Ascending aorta (tissue), 2 donors: ENCODE measurements around the gene SPAG7. TPM values are rescaled to one million over a fixed set of nuclear protein-coding genes. Genes with fewer than 3 reads are reported as not detected.
A peak's percentile ranks its signal among the peaks of the same experiment; 100 is the strongest.

ENCODE experiments used
- DNase-seq, 2 donors: peaks; one replicate each; pipeline ENCODE4 v3.0.0-alpha.2; 2019; ENCODE audit warnings: low spot score in 2 of 2
- H3K27ac ChIP-seq, 2 donors: fragments of 200-600 bp; sonication (generic); one replicate each; pipeline ENCODE4 v1.5.1; 2016 to 2017; ENCODE audit warnings: mild to moderate bottlenecking in 1 of 2
- H3K27me3 ChIP-seq: fragments of 200-600 bp; sonication (generic); one replicate; pipeline ENCODE4 v1.5.1; 2017
- H3K36me3 ChIP-seq, 2 donors: fragments of 200-600 bp; sonication (generic); one replicate each; pipeline ENCODE4 v1.5.1; 2016
- H3K4me1 ChIP-seq, 2 donors: fragments of 200-600 bp; sonication (generic); one replicate each; pipeline ENCODE4 v1.5.1; 2016 to 2017; ENCODE audit warnings: mild to moderate bottlenecking in 1 of 2
- H3K4me3 ChIP-seq, 2 donors: fragments of 200-600 bp; sonication (generic); one replicate each; pipeline ENCODE4 v1.5.1; 2016 to 2017; ENCODE audit warnings: mild to moderate bottlenecking in 1 of 2
- H3K9me3 ChIP-seq, 2 donors: fragments of 200-600 bp; sonication (generic); one replicate each; pipeline ENCODE4 v1.5.1; 2016
- intact Hi-C: fragments of 100-400 bp; cut with DNase I; formaldehyde crosslinking; loops from one replicate; pipeline ENCODE4 v1.15.1; 2023
- total RNA-seq: library from RNA; depleted of rRNA; stranded (reverse); fragments of >200 nt; gene quantifications from one replicate; pipeline ENCODE4 v1.1.0, GENCODE V29; 2016
- TF ChIP-seq, protein P1 (sequence below), 3 experiments: fragments of 200-600 bp in 2 of 3; fragments of 450-650 bp in 1 of 3; sonication (generic) in 2 of 3; IDR thresholded peaks; one replicate each; pipeline ENCODE4 v1.5.1; 2016 to 2019; ENCODE audit warnings: antibody characterized with exemption in 3 of 3, mild to moderate bottlenecking in 1 of 3, moderate library complexity in 1 of 3

Gene SPAG7
- total RNA-seq, 1 donor from 2014 or later, result 4.9 TPM

DNA sequence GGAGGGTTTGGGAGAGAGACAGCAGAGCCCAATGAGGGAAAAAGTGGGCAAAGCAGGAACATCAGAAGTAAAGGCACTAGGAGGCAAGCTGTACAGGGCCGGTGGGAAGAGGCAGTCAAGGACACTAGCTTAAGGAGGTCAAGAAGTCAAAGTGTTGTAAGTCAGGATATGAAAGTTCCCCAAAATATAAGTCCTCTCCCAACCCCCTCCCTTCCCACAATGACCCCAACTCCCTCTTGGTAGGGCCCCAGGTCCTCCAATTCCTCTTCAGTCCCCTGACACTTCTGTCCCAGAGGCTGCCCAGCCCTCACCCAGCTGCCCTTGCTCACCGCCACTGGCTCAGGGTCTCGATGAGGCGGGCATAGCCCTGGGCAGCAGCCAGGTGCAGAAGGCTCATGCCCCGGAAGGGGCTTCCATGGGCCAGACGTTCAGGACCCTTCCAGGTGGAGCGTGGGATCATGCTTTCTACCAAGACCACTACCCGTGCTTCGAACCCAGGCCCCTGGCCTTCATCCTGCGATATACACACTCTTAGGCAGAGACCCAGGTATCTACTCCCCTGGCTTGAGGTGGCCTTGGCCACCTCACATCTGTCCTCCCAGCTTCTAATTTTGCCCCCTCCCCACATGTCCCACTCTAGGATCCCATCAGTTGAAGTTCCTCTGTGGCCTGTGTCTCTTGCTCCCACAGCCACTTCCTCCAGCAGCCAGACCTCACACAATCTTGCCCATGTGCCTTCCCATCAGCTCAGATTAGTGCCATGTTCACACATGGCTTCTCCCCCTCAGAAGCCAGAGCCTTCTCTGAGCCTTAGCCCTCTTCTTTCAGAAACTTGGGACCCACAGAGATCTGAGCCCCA is 5.9 kb upstream of the SPAG7 start:
- Histone ChIP-seq H3K27me3 (no peaks in the 10 kb centered on the region), H3K4me3 (no peak overlapping the region), H3K36me3 (peaks cover 46 to 74% of the 10 kb centered on the region in 2 donors), H3K4me1 (peaks cover 6 to 10% of the 10 kb centered on the region in 2 donors), H3K27ac (peak overlapping the region; percentile 47 to 48), H3K9me3 (no peaks in the 10 kb centered on the region)
- intact Hi-C loops, result no loop called here
- no peak for DNase-seq
- TF ChIP-seq, protein P1, sequence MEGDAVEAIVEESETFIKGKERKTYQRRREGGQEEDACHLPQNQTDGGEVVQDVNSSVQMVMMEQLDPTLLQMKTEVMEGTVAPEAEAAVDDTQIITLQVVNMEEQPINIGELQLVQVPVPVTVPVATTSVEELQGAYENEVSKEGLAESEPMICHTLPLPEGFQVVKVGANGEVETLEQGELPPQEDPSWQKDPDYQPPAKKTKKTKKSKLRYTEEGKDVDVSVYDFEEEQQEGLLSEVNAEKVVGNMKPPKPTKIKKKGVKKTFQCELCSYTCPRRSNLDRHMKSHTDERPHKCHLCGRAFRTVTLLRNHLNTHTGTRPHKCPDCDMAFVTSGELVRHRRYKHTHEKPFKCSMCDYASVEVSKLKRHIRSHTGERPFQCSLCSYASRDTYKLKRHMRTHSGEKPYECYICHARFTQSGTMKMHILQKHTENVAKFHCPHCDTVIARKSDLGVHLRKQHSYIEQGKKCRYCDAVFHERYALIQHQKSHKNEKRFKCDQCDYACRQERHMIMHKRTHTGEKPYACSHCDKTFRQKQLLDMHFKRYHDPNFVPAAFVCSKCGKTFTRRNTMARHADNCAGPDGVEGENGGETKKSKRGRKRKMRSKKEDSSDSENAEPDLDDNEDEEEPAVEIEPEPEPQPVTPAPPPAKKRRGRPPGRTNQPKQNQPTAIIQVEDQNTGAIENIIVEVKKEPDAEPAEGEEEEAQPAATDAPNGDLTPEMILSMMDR (IDR thresholded peaks at IDR 0.05), result no peak

DNA sequence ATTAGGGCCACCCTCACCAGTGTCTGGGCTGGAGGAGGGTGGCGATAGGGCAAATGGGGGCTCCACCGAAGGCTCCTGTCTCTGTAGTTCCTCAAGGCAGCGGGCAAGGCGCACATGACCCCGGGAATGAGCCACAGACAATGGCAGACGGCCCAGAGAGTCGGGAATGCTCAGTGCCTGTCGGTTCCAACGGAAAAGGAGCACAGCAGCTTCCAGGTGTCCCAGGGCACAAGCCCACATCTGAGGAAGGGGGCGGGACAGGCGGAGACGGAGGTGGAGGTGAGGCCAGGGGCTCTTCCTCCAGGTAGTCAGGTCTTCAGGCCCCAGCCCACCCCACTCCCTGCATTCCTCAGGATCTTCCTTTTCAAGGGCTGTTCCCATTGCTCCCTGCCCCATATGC is 5.1 kb upstream of the SPAG7 start:
- Histone ChIP-seq H3K4me1 (peaks cover 9 to 16% of the 10 kb centered on the region in 2 donors), H3K27me3 (no peaks in the 10 kb centered on the region), H3K9me3 (no peaks in the 10 kb centered on the region), H3K4me3 (no peak overlapping the region), H3K36me3 (peaks cover 38 to 66% of the 10 kb centered on the region in 2 donors), H3K27ac (peak overlapping the region in 1 of 2 donors; percentile 47)
- TF ChIP-seq, protein P1 (IDR thresholded peaks at IDR 0.05), result no peak
- intact Hi-C loops, result no loop called here
- DNase-seq, result no peak

DNA sequence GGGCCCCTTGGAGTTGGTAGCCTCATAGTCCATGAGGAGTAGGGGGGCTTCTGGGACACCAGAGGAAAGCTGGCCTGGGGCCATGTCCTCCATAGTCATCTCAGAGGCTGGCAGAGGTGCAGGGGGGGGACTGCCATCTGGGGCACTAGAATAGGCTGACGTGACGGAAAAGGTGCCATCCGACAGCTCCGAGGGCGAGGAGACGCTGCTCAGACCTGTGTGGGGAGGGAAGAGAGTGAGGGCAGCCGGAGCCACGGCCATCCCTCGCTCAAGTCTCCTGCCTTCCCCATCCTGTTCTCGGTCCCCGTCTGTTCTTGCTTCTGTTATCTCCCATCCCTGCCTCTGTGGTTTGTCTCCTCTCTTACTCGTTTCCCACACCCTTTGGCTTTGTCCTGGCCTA is 4.7 kb upstream of the SPAG7 start:
- no peak for DNase-seq
- Histone ChIP-seq H3K27me3 (no peaks in the 10 kb centered on the region), H3K27ac (peak overlapping the region in 1 of 2 donors; percentile 16), H3K36me3 (peaks cover 34 to 62% of the 10 kb centered on the region in 2 donors), H3K4me3 (no peak overlapping the region), H3K4me1 (peaks cover 9 to 16% of the 10 kb centered on the region in 2 donors), H3K9me3 (no peaks in the 10 kb centered on the region)
- intact Hi-C loops, result no loop called here
- TF ChIP-seq, protein P1 (IDR thresholded peaks at IDR 0.05), result no peak

DNA sequence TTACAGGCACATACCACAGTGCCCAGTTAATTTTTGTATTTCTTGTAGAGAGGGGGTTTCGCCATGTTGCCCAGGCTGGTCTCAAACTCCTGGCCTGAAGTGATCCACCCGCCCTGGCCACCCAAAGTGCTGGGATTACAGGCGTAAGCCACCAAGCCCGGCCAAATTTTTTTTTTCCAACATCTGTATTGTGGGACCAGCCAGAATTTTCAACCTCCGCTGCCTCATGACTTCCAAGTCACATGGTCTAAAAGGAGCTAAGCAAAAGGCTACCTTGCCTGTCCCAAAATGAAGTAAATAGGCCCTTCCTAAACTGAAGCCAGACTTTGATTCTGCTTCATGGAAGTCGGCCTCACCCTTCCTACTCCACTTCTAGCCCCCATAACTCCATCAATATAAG is 4.2 kb upstream of the SPAG7 start:
- peak overlapping the region in 1 of 2 donors; percentile 16 for H3K27ac ChIP-seq

DNA sequence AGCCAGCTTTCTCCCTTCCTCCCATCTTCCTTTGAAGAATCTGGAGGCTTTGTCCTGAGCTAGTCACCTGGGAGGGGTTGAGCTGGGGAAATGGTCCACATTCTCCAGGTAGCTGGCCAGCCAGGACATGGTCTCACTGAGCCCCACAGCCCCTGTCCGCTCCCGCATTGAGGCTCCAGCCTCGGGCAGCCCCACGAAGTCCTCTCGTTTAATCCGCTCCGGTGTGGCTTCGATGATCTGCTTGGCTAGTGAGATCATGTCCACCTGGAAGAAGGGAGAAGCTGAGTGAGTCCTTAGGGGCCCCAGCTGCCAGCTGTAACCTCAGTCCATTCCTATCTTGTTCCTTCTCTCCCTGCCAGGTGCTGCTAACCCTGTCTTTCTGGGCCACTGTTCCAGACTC is 2.7 kb upstream of the SPAG7 start:
- intact Hi-C loops, result no loop called here
- Histone ChIP-seq H3K4me1 (peaks cover 9 to 25% of the 10 kb centered on the region in 2 donors), H3K4me3 (no peak overlapping the region), H3K9me3 (no peaks in the 10 kb centered on the region), H3K36me3 (peaks cover 22 to 43% of the 10 kb centered on the region in 2 donors), H3K27me3 (no peaks in the 10 kb centered on the region), H3K27ac (peak overlapping the region; percentile 58 to 94)
- TF ChIP-seq, protein P1 (IDR thresholded peaks at IDR 0.05), result no peak
- no peak for DNase-seq

More for the DNA sequence above, 4.2 kb upstream of the SPAG7 start:
- Histone ChIP-seq H3K4me3 (no peak overlapping the region), H3K4me1 (peaks cover 9 to 16% of the 10 kb centered on the region in 2 donors), H3K27me3 (no peaks in the 10 kb centered on the region), H3K9me3 (no peaks in the 10 kb centered on the region), H3K36me3 (peaks cover 29 to 57% of the 10 kb centered on the region in 2 donors)
- intact Hi-C loops, result no loop called here
- TF ChIP-seq, protein P1 (IDR thresholded peaks at IDR 0.05), result no peak
- DNase-seq, result no peak
